IgD-negative memory B cell (primary cell): Measurements from ENCODE around the gene EXOC3L4. TPM values are rescaled to one million over a fixed set of nuclear protein-coding genes. Genes with fewer than 3 reads are reported as not detected.

Source experiments
- H3K27ac Mint-ChIP-seq, 3 donors: one replicate each; pipeline ENCODE4 v1.8.0; 2020 to 2022; ENCODE audit warnings: mild to moderate bottlenecking in 3 of 3, mixed read lengths in 3 of 3, moderate library complexity in 1 of 3
- H3K27me3 Mint-ChIP-seq: one replicate; pipeline ENCODE4 v1.8.0; 2021; ENCODE audit warnings: mixed read lengths
- H3K36me3 Mint-ChIP-seq: one replicate; pipeline ENCODE4 v1.8.0; 2020; ENCODE audit warnings: mild to moderate bottlenecking, mixed read lengths
- H3K4me1 Mint-ChIP-seq, 3 donors: one replicate each; pipeline ENCODE4 v1.8.0; 2020 to 2022; ENCODE audit warnings: mixed read lengths in 3 of 3, mild to moderate bottlenecking in 1 of 3
- H3K4me3 Mint-ChIP-seq, 4 donors: one replicate each; pipeline ENCODE4 v1.8.0; 2020 to 2022; ENCODE audit warnings: mild to moderate bottlenecking in 4 of 4, mixed read lengths in 4 of 4, moderate library complexity in 3 of 4
- H3K9me3 Mint-ChIP-seq, 3 donors: one replicate each; pipeline ENCODE4 v1.8.0; 2020 to 2021; ENCODE audit warnings: mixed read lengths in 3 of 3, mild to moderate bottlenecking in 1 of 3
- polyA plus RNA-seq: library from polyadenylated mRNA; unstranded; fragments of 300-500 nt; fragmentation: Illumina TruSeq; gene quantifications from one replicate; pipeline ENCODE4 v1.2.3, GENCODE V29; 2021

EXOC3L4 gene
- polyA plus RNA-seq, 1 donor from 2014 or later, result not detected

DNA sequence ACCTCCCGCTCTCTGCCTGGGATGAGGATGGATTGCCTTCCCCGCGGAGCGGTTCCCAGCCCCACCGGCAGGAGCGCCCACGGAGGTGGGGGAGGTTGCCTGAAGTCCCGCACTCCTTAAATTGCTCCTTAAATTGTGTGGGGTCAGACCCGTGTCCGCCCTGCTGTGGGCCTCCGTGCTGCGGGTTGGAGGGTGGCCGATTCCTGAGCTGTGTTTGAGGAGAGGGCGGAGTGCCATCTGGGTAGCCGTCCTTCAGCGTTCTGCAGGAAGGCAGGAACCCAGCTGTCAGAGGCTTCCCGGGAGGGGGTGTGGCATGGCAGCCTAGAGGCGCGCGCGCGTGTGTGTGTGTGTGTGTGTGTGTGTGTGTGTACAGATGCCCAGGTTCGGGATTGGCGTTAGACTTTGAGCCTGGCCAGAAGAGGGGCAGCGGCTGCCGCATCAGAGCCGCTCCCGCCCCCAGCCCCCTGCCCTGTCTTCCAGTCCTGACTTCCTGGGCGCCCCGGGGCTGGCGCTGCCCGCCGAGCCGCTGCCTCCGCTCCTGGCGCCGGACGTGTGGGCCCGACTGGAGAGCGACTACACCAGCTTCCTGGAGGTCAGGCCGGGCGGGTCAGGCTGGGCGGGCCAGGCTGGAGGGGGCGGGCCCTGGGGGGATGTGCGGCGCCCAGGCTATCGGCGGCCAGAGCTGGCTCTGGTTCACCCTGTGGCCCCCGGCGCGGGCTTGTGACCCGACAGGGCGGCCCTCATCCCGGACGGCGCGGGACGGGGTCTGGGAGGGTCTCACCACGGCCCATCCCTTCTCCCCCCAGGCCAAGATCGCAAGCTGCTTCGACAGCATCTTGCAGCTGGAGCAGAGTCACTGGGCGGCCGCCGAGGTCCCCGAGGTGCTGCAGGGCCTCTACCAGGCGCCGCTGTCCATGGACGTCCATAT, 9.2 kb downstream of the EXOC3L4 start:
- Mint-ChIP-seq H3K27me3 (peaks cover 15% of the 10 kb centered on the region), H3K4me3 (peak overlapping the region in 2 of 4 donors; percentile 55 to 79), H3K9me3 (no peaks in the 10 kb centered on the region), H3K27ac (peak overlapping the region in 1 of 3 donors; percentile 25), H3K4me1 (peaks cover 10 to 21% (median 21%) of the 10 kb centered on the region in 3 donors), H3K36me3 (no peaks in the 10 kb centered on the region)

GRCh38 chr14:103104389-103104653, 9.8 kb downstream of the EXOC3L4 start:
- no peak overlapping the region for H3K4me3 Mint-ChIP-seq
- H3K4me1 Mint-ChIP-seq, result peaks cover 10 to 21% (median 21%) of the 10 kb centered on the region in 3 donors
- H3K27ac Mint-ChIP-seq, result no peak overlapping the region
- peaks cover 15% of the 10 kb centered on the region for H3K27me3 Mint-ChIP-seq
- no peaks in the 10 kb centered on the region for H3K36me3 Mint-ChIP-seq
- H3K9me3 Mint-ChIP-seq, result no peaks in the 10 kb centered on the region

GRCh38 chr14:103104654-103105452, 10.3 kb downstream of the EXOC3L4 start:
- no peaks in the 10 kb centered on the region for H3K9me3 Mint-ChIP-seq
- H3K27ac Mint-ChIP-seq, result no peak overlapping the region
- peaks cover 15% of the 10 kb centered on the region for H3K27me3 Mint-ChIP-seq
- peaks cover 10 to 21% (median 21%) of the 10 kb centered on the region in 3 donors for H3K4me1 Mint-ChIP-seq
- peak overlapping the region in 2 of 4 donors; percentile 63 for H3K4me3 Mint-ChIP-seq
- no peaks in the 10 kb centered on the region for H3K36me3 Mint-ChIP-seq

DNA sequence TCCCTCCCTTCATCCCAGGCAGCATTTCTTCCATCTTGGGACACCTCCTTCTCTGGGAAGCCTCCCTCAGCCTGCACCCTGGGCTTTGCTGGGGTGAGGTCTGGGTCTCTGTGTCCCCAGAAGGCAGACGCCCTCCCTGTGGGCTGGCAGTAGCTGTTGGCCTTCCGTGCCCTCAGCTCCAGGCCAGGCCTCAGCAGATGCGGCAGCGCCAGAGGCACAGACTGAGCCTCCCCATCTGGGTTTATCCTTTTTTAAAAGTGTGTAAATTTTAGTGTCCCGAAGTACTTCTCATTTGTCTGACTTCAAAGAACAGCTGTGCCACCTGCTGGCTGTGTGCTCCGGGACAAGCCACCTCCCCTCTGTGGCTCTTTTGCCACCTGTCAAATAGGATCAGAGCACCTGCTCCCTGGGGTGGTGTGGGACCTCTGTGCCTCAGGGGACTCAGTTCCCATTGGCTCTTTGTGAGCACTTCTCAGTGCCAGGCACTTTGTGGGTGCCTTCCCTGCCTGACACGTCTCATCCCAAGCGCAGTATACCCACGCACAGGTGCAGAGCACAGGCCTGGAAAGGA, 11.1 kb downstream of the EXOC3L4 start:
- Mint-ChIP-seq H3K27ac (peak overlapping the region; percentile 63 to 78 (median 77)), H3K9me3 (no peaks in the 10 kb centered on the region), H3K4me1 (peaks cover 8 to 17% (median 14%) of the 10 kb centered on the region in 3 donors), H3K36me3 (no peaks in the 10 kb centered on the region), H3K27me3 (peaks cover 15% of the 10 kb centered on the region), H3K4me3 (peak overlapping the region in 2 of 4 donors; percentile 65 to 68)

- H3K27ac Mint-ChIP-seq, result no peak overlapping the region
- H3K27me3 Mint-ChIP-seq, result peaks cover 12% of the 10 kb centered on the region
- H3K36me3 Mint-ChIP-seq, result no peaks in the 10 kb centered on the region
- H3K4me1 Mint-ChIP-seq, result peaks cover 9 to 15% (median 14%) of the 10 kb centered on the region in 3 donors
- H3K9me3 Mint-ChIP-seq, result no peaks in the 10 kb centered on the region
- no peak overlapping the region for H3K4me3 Mint-ChIP-seq
Measured at GRCh38 chr14:103107455-103107854, 12.9 kb downstream of the EXOC3L4 start.

DNA sequence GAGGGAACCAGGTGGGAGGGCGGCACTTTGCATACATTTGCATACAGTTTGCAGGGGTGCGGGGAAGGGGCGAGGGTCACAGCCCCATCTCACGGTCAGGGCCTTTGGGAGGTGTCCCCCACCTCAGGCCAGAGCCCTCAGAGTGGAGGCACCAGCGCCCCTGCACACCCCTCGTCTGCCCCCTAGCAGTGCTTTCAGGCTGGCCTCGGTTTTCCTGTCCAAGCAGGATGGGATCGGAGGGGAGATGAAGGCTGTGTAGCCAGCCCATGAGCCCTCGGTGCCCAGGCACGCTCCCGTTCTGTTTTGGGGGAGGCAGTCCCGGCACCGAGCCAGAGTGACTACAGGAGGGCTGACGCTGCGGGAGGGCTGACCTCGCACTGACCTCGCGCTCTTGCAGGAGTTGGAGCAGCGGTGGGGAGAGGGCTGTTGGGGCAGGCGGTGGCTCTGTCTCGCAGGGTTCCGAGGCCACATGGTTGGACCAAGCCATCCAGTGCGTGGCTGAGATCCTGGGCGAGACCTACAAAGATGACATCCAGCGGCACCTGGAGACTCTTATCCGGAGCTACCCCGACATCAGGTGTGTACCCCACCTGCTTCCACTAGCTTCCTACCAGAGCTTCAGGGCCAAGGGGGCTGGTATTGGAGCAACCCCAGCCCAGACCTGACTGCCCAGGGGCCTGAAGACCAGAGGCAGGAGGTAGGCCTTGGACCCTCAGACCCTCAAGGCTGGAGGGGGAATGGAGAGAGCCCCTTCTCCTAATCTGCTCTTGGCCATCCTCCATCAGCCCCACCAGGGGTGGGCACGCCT, 13.6 kb downstream of the EXOC3L4 start:
- H3K27ac Mint-ChIP-seq, result no peak overlapping the region

DNA sequence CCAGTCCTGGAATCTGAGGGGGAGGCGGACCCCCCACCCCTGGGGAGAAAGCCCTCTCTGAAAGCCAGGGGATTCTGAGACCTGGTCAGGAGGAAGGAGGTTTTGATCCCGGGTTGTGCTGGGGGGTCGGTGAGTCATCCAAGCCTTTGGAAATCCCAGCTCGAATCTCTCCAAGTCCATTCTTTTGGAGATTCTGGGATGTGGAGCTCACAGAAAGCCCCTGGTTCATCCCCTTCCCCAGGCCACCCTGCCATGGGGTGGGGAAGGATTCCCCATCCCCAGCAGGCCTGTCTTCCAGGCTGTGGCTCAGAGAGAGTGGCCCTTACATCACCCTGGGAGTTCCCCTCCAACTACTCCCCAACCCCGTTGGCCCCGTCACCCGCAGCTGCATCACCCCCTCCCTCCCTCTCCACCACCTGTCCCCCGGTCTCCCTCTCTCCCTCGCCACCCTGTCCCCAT, 14.3 kb downstream of the EXOC3L4 start:
- peaks cover 9 to 14% (median 13%) of the 10 kb centered on the region in 3 donors for H3K4me1 Mint-ChIP-seq
- H3K27me3 Mint-ChIP-seq, result peaks cover 7% of the 10 kb centered on the region
- H3K36me3 Mint-ChIP-seq, result no peaks in the 10 kb centered on the region

More for the DNA sequence above, 13.6 kb downstream of the EXOC3L4 start:
- Mint-ChIP-seq H3K4me1 (peaks cover 9 to 15% (median 14%) of the 10 kb centered on the region in 3 donors), H3K36me3 (no peaks in the 10 kb centered on the region), H3K27me3 (peaks cover 12% of the 10 kb centered on the region), H3K9me3 (no peaks in the 10 kb centered on the region), H3K4me3 (no peak overlapping the region)

GRCh38 chr14:103109535-103110441, 15.3 kb downstream of the EXOC3L4 start:
- H3K27ac Mint-ChIP-seq, result peak overlapping the region in 1 of 3 donors; percentile 53
- no peak overlapping the region for H3K4me3 Mint-ChIP-seq

More for the DNA sequence above, 14.3 kb downstream of the EXOC3L4 start:
- Mint-ChIP-seq H3K27ac (no peak overlapping the region), H3K4me3 (no peak overlapping the region), H3K9me3 (no peaks in the 10 kb centered on the region)

DNA sequence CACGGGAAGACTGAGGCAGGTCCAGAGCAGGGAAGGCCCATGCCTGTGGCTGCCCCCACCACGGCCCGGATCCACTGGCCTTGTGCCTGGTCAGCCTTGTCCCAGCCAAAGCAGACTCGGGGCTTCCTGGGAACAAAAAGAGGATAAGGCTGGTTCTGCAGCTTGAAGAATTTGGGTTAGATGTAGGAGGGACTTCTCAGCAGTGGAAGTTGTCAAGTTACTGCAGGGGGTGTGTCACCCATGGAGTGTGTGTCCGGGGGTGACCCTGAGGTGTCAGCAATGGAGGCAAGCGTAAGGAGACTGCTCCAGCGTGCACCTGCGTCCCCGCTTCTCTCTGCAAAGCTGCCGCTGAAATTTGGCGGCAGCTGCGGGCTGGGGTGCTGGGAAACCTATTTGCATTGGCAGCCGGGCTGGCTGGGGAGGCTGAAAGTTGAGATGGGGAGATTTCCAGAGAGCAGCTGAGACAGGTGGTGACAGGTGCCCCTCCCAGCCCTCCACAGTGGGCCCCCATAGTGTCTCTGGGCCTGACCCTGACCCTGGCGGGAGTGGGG, 16.2 kb downstream of the EXOC3L4 start:
- peak overlapping the region in 1 of 4 donors; percentile 87 for H3K4me3 Mint-ChIP-seq
- H3K9me3 Mint-ChIP-seq, result no peaks in the 10 kb centered on the region
- peak overlapping the region in 2 of 3 donors; percentile 48 to 81 for H3K27ac Mint-ChIP-seq
- peaks cover 10 to 18% (median 12%) of the 10 kb centered on the region in 3 donors for H3K4me1 Mint-ChIP-seq
- peaks cover under 1% of the 10 kb centered on the region for H3K27me3 Mint-ChIP-seq
- H3K36me3 Mint-ChIP-seq, result no peaks in the 10 kb centered on the region

More at GRCh38 chr14:103109535-103110441, 15.3 kb downstream of the EXOC3L4 start:
- peaks cover 10 to 17% (median 13%) of the 10 kb centered on the region in 3 donors for H3K4me1 Mint-ChIP-seq
- no peaks in the 10 kb centered on the region for H3K36me3 Mint-ChIP-seq
- H3K9me3 Mint-ChIP-seq, result no peaks in the 10 kb centered on the region
- peaks cover 6% of the 10 kb centered on the region for H3K27me3 Mint-ChIP-seq

GRCh38 chr14:103111232-103111868, 16.8 kb downstream of the EXOC3L4 start:
- Mint-ChIP-seq H3K27me3 (no peaks in the 10 kb centered on the region), H3K9me3 (no peaks in the 10 kb centered on the region), H3K27ac (no peak overlapping the region), H3K4me3 (peak overlapping the region in 1 of 4 donors; percentile 87), H3K4me1 (peaks cover 9 to 18% (median 14%) of the 10 kb centered on the region in 3 donors), H3K36me3 (no peaks in the 10 kb centered on the region)

DNA sequence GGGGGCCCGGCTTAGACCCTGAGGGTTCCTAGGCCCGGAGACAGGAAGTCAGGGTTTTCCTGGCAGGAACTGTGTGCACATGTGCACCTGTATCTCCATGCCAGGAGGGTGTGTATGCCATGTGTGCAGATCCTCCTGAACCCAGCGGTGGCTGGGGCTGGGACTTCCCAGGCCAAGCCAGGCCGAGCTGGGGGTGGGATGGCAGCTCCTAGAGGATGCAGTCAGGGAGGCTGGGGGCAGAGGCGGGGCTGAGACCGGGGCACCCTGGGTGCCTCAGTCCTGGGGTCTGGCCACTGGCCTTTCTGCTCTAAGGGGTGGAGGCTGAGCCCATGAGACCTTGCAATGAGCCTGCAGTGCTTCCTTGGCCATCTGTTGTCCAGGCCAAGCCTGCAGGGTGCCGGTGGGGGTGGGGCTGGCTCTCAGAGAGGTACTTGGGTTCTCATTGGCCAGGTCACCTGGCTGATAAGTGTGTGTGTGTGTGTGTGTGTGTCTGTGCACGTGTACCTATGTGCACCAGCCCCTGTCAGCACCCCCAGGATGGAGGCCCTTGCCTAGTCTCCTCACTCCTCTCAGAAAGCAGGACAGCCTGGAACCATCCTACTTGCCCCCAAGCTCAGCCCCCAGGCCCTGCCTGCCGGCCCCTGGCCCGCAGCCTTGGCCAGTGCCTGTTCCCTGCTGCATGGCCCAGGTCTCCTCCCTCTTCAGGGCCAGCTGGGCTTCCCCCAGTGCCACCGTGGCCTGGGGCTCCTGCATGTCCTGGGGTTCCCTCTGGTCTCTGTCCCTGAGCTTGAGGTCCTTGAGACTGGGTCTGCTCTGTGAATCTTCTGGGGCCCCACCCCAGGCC, 18.1 kb downstream of the EXOC3L4 start:
- Mint-ChIP-seq H3K36me3 (no peaks in the 10 kb centered on the region), H3K4me1 (peaks cover 9 to 18% (median 14%) of the 10 kb centered on the region in 3 donors), H3K9me3 (no peaks in the 10 kb centered on the region), H3K4me3 (peak overlapping the region in 1 of 4 donors; percentile 22), H3K27ac (no peak overlapping the region), H3K27me3 (no peaks in the 10 kb centered on the region)

GRCh38 chr14:103113303-103113702, 18.8 kb downstream of the EXOC3L4 start:
- Mint-ChIP-seq H3K36me3 (no peaks in the 10 kb centered on the region), H3K4me1 (peaks cover 9 to 18% (median 14%) of the 10 kb centered on the region in 3 donors), H3K27me3 (no peaks in the 10 kb centered on the region), H3K4me3 (peak overlapping the region in 1 of 4 donors; percentile 22), H3K27ac (no peak overlapping the region), H3K9me3 (no peaks in the 10 kb centered on the region)
